VCaP (cell line): Measurements from ENCODE around the gene SUSD5.
"Not testable (repeated sequence)": the region's sequence is repeated elsewhere in the genome, so short reads cannot be mapped to it uniquely, and the experiment has no call there.

Source experiments
- H3K27ac ChIP-seq: fragments of 450-650 bp; 2 replicates; pipeline ENCODE4 v1.5.1; 2017
- CTCF ChIP-seq: fragments of 450-650 bp; conservative IDR thresholded peaks from 2 replicates; pipeline ENCODE4 v1.5.1; 2017; ENCODE audit warnings: mild to moderate bottlenecking, moderate library complexity

The SUSD5 gene

DNA sequence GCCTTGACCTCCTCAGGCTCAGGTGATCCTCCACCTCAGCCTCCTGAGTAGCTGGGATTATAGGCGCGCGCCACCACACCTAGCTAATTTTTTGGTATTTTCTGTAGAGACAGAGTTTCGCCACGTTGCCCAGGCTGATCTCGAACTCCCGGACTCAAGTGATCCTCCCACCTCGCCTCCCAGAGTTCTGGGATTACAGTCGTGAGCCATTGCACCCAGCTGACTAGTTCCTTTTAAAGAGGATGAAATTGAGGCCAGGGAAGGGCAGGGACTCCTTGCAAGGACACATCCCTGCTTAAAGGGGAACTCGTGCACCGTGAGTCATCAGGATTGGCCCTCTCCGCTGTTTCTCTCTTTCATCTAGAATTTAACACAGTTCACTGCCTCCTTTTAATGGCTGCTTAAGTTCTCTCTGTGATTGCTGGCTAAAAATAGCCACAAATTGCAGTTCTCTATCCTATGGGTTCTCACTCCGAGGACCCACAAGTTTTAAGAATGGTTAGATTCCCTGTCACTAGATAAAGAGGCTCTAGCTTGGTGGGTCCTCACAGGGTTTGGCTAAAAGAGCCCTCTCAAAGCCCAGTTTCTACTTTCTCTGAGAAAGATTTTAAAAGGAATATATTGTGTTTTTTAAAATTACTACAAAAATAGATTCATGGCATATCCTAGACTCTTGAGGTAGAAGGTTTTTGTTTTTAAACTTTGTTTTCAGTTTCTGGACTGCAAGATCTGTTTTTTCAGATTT lies 103.4 kb downstream of the SUSD5 start:
- no peak for TF ChIP-seq CTCF
- peak overlapping the region; percentile 97 for H3K27ac ChIP-seq

DNA sequence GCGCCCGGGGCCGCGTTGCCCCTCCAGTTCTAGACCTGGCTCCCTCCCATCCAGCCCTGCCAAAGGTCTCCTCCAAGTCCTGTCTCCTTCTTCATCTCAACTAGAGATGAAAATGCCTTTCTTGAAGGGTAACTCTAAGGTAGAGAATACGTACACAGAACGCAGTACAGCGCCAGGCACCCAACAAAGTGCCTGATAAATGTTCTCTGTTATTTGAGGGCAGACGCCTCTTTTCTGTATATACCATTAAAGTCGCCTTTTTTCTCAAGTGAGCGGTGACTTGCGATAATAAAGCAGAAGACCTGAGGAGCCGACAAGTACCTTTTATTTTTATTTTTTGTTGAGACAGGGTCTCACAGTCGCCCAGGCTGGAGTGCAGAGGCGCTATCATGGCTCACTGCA lies 104.0 kb downstream of the SUSD5 start:
- TF ChIP-seq CTCF: no peak
- peak overlapping the region; percentile 97 for H3K27ac ChIP-seq

GRCh38 chr3:33113772-33114621 lies 104.6 kb downstream of the SUSD5 start, which contains the start of gene CRTAP:
Gene CRTAP, plus strand, starts transcription at chr3:33114014. Its CDS starts 64 bp downstream, at chr3:33114078.
- no peak for TF ChIP-seq CTCF
- peak within 1 kb of the TSS; percentile 97 for H3K27ac ChIP-seq

- no peak overlapping the region for H3K27ac ChIP-seq
- TF ChIP-seq CTCF: no peak
Measured at GRCh38 chr3:33111581-33111980, 107.0 kb downstream of the SUSD5 start.

- not testable (repeated sequence) for H3K27ac ChIP-seq
Measured at GRCh38 chr3:33106854-33107253, 111.8 kb downstream of the SUSD5 start.

DNA sequence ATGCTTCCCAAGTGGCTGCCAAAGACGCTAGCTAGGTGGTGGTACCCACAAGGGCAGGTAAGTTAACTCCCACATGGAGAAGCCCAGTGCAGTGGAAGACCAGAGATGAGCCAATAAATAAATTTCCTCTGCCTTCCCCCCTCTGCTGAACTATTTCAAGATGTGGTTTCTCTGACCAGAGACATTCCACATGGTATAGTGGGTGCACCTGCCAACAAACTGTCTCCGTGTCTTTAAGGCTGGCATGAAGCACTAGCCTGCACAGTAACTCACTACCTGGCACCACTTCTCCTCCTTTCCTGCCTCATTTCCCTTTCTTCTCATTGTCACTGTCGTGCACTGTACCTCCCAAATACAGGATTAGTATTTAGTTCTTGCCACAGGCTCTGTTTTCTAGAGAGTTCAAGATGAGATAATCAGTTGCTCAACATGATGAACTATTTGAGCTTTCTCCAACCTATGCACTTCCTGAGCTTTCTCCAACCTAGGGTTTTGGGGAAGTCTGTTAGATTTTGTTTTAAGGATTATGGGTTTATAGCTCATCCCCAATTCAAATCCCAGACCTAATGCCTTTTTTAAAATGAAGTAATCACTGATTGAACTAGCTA lies 113.2 kb downstream of the SUSD5 start:
- TF ChIP-seq CTCF: no peak
- no peak overlapping the region for H3K27ac ChIP-seq

GRCh38 chr3:33104803-33105202 lies 113.8 kb downstream of the SUSD5 start:
- H3K27ac ChIP-seq: no peak overlapping the region
- no peak for TF ChIP-seq CTCF
